Thymus (tissue), 14 donors: Measurements from ENCODE around the gene AGMAT. TPM values are rescaled to one million over a fixed set of nuclear protein-coding genes. Genes with fewer than 3 reads are reported as not detected.

Experiments
- DNase-seq, 9 donors: peaks; one replicate each; pipeline ENCODE4 v3.0.0-alpha.2; 2013; ENCODE audit warnings: low spot score in 9 of 9, low read depth in 6 of 9, missing footprints in 1 of 9
- H3K27ac ChIP-seq, 2 donors: one replicate each; pipeline ENCODE4 v1.5.1; 2013; ENCODE audit warnings: control low read depth in 1 of 2, low read depth in 1 of 2, low read length in 1 of 2, mild to moderate bottlenecking in 1 of 2, moderate library complexity in 1 of 2
- H3K27me3 ChIP-seq, 2 donors: one replicate each; pipeline ENCODE4 v1.5.1; 2013; ENCODE audit warnings: low read length in 1 of 2; ENCODE audit not compliant: control insufficient read depth in 2 of 2, insufficient read depth in 1 of 2
- H3K36me3 ChIP-seq, 2 donors: one replicate each; pipeline ENCODE4 v1.5.1; 2013; ENCODE audit warnings: low read length in 1 of 2, mild to moderate bottlenecking in 1 of 2, moderate library complexity in 1 of 2; ENCODE audit not compliant: control insufficient read depth in 2 of 2, insufficient read depth in 2 of 2
- H3K4me1 ChIP-seq, 2 donors: one replicate each; pipeline ENCODE4 v1.5.1; 2013; ENCODE audit warnings: low read length in 2 of 2; ENCODE audit not compliant: control insufficient read depth in 2 of 2, insufficient read depth in 2 of 2
- H3K4me3 ChIP-seq, 2 donors: one replicate each; pipeline ENCODE4 v1.5.1; 2013; ENCODE audit warnings: low read length in 2 of 2, control low read depth in 1 of 2, mild to moderate bottlenecking in 1 of 2
- H3K9me3 ChIP-seq, 2 donors: one replicate each; pipeline ENCODE4 v1.5.1; 2013; ENCODE audit warnings: low read length in 1 of 2, mild to moderate bottlenecking in 1 of 2; ENCODE audit not compliant: control insufficient read depth in 2 of 2, insufficient read depth in 1 of 2
- WGBS: extraction: QIAGEN DNeasy Blood & Tissue Kit; methylation state at CpG from one replicate; pipeline ENCODE4 v1.1.7; 2013; 5-methylcytosine and 5-hydroxymethylcytosine counted together
- long read RNA-seq, 10 donors: transcript quantifications; one replicate each; lab custom pipeline, GENCODE V29; 2026
- polyA plus RNA-seq: library from polyadenylated mRNA; stranded (reverse); fragments of 200-250 nt; gene quantifications from one replicate; pipeline ENCODE4 v1.2.3, GENCODE V29; 2013
- total RNA-seq: library from RNA; stranded (reverse); fragments of 120-200 nt; gene quantifications from one replicate; pipeline ENCODE4 v1.2.4, GENCODE V29; 2013
- donor health status: healthy.

AGMAT gene
- 3.8 TPM for total RNA-seq
- 4.2 TPM for polyA plus RNA-seq
- long read RNA-seq, donor 1: 0 reads
- long read RNA-seq, donor 2, partial matches to known transcripts: 0 of 1 reads
- long read RNA-seq, donor 2, other reads (novel, unspliced or antisense): 0 of 1 reads
- long read RNA-seq, donor 3: 0 reads
- long read RNA-seq, donor 4: 0 reads
- long read RNA-seq, donor 5, partial matches to known transcripts: 0 of 1 reads
- long read RNA-seq, donor 5, other reads (novel, unspliced or antisense): 0 of 1 reads
- long read RNA-seq, donor 6: 0 reads
- long read RNA-seq, donor 7: 0 reads
- long read RNA-seq, donor 8: 0 reads
- long read RNA-seq, donor 9, partial matches to known transcripts: 0 of 1 reads
- long read RNA-seq, donor 9, other reads (novel, unspliced or antisense): 0 of 1 reads
- long read RNA-seq, donor 10: 0 reads

DNA sequence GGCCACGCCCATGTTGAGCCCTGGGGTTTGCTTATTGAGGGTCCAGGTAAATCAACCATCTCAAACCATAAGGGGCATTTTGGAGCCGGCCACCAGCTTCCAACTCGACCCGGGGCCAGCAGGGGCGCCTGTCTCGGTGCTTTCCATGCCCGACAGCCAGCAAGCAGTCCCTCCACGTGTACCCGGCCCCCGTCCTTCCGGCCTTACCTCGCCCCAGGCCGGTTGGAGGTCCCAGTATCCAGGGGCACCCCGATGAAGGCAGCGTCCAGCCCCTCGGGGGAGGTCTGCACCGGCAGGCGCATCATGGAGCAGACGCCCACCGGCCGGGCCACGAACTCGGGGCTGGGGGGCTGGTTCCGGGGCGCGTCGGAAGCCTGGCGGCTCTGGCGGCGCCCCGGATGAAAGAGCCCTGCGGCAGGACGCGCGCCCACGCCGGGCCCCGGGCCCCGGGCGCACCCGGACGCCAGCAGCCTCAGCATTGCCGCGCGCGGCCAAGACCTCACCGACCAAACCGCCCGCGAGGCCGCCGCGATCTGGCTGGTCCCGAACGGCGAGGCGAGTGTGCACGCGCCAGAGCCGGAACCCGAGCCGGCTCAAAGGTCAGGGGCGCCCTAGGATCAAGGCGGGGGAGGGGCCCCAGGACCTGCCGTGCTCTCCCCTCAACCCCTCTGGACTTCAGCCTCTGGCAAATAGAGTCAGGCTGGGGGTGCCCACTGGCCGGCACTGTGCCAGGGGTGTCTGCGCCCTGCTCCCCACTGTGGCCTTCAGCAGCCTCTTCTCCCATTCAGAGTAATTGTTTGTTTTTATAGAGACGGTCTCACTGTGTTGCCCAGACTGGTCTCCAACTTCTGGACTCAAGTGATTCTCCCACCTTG, at the start of gene AGMAT:
Gene AGMAT, minus strand, starts transcription at position 563 of the 875 bp plus-strand sequence. Its CDS starts 84 bp downstream, at position 479.
- Histone ChIP-seq H3K36me3 (no peaks in the 10 kb centered on the region), H3K27ac (peak within 1 kb of the TSS in 1 of 2 donors; percentile 71), H3K4me1 (peaks cover 8 to 9% of the 10 kb centered on the region in 2 donors), H3K4me3 (peak within 1 kb of the TSS; percentile 29 to 48), H3K9me3 (no peaks in the 10 kb centered on the region), H3K27me3 (peaks cover 0 to 18% of the 10 kb centered on the region in 2 donors)
- WGBS: 5% methylated on average over 68 of the region's 68 CpGs
- DNase-seq: peak in 2 of 9 donors; percentile 18 to 44

- H3K36me3 ChIP-seq: peaks cover 49 to 76% of the 10 kb centered on the region in 2 donors
- WGBS: 97% methylated on average over 9 of the region's 9 CpGs
Observed at GRCh38 chr1:15633756-15634420, 49.0 kb upstream of the AGMAT start.

GRCh38 chr1:15628003-15628402, 43.2 kb upstream of the AGMAT start:
- Histone ChIP-seq H3K9me3 (no peaks in the 10 kb centered on the region), H3K36me3 (peaks cover 12 to 43% of the 10 kb centered on the region in 2 donors), H3K4me3 (no peak overlapping the region), H3K4me1 (no peaks in the 10 kb centered on the region), H3K27ac (no peak overlapping the region), H3K27me3 (no peaks in the 10 kb centered on the region)
- DNase-seq: no peak
- WGBS: 89% methylated on average over 1 of the region's 1 CpG

More at GRCh38 chr1:15633756-15634420, 49.0 kb upstream of the AGMAT start:
- no peaks in the 10 kb centered on the region for H3K27me3 ChIP-seq
- no peaks in the 10 kb centered on the region for H3K9me3 ChIP-seq
- no peak for DNase-seq
- H3K27ac ChIP-seq: no peak overlapping the region
- H3K4me3 ChIP-seq: no peak overlapping the region
- H3K4me1 ChIP-seq: no peaks in the 10 kb centered on the region

DNA sequence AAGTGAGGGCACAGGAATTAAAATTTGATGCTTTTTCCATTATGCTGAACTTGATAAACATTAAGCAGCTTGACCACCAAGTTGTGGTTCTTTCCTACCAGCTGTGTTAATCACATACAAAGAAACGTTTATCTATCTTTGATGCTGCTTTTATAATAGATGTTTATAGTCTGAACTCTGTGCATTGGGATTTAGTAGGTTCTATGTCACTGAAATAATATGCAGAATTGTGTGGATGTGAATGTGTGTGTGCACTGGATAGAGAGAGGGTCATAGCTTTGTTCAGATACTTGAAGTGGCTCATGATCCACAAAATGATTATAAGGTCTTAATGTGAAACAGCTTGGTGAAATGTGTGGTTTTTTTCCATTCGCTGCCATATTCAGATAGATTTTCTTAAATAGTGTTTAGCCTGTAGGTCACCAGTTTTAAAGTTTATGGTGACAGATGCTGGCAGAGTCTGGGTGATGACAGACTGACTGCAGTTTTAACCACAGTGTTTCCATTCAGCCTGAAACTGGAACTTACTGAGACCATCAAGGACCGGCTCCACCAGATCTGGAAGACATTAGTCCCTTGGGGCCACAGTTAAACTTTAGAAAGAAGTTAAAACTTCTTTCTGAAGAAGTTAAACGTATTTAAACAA, 42.6 kb upstream of the AGMAT start:
- Histone ChIP-seq H3K4me3 (no peak overlapping the region), H3K4me1 (no peaks in the 10 kb centered on the region), H3K9me3 (no peaks in the 10 kb centered on the region), H3K27ac (no peak overlapping the region), H3K36me3 (peaks cover 12 to 38% of the 10 kb centered on the region in 2 donors), H3K27me3 (no peaks in the 10 kb centered on the region)
- 89% methylated on average over 4 of the region's 4 CpGs for WGBS
- DNase-seq: no peak

- H3K27ac ChIP-seq: no peak overlapping the region
- no peak overlapping the region for H3K4me3 ChIP-seq
- peaks cover 12 to 32% of the 10 kb centered on the region in 2 donors for H3K36me3 ChIP-seq
- WGBS: 97% methylated on average over 11 of the region's 11 CpGs
- H3K4me1 ChIP-seq: no peaks in the 10 kb centered on the region
- DNase-seq: no peak
- H3K27me3 ChIP-seq: no peaks in the 10 kb centered on the region
- H3K9me3 ChIP-seq: no peaks in the 10 kb centered on the region
Observed at GRCh38 chr1:15626269-15626950, 41.6 kb upstream of the AGMAT start.

- Histone ChIP-seq H3K27ac (no peak overlapping the region), H3K4me1 (no peaks in the 10 kb centered on the region), H3K4me3 (no peak overlapping the region), H3K27me3 (no peaks in the 10 kb centered on the region), H3K9me3 (no peaks in the 10 kb centered on the region), H3K36me3 (peaks cover 8 to 25% of the 10 kb centered on the region in 2 donors)
- no peak for DNase-seq
- WGBS: 97% methylated on average over 13 of the region's 13 CpGs
Observed at GRCh38 chr1:15625056-15625917, 40.4 kb upstream of the AGMAT start.

- Histone ChIP-seq H3K4me1 (peaks cover 0 to 5% of the 10 kb centered on the region in 2 donors), H3K4me3 (no peak overlapping the region), H3K36me3 (peaks cover 6 to 23% of the 10 kb centered on the region in 2 donors), H3K9me3 (no peaks in the 10 kb centered on the region), H3K27me3 (no peaks in the 10 kb centered on the region), H3K27ac (no peak overlapping the region)
- DNase-seq: no peak
- over 99% methylated on average over 3 of the region's 3 CpGs for WGBS
Observed at GRCh38 chr1:15624133-15624714, 39.4 kb upstream of the AGMAT start.
